Spleen (tissue), 11 donors: Measurements from ENCODE around the gene ARSI. TPM values are rescaled to one million over a fixed set of nuclear protein-coding genes. Genes with fewer than 3 reads are reported as not detected.

Source experiments
- DNase-seq: peaks from one replicate; pipeline ENCODE4 v3.0.0-alpha.2; 2020
- H3K27ac ChIP-seq, 8 donors: fragments of 200-600 bp; sonication (generic) in 7 of 8; 1 replicate in 4 of 8; 2 replicates in 4 of 8; pipeline versions ENCODE4 v1.5.0 to v1.8.0; 2016 to 2021; ENCODE audit warnings: inconsistent platforms in 4 of 8, mild to moderate bottlenecking in 4 of 8, moderate library complexity in 1 of 8
- H3K27me3 ChIP-seq, 7 donors: fragments of 200-600 bp; sonication (generic) in 6 of 7; replicated peaks in 1 of 7; 1 replicate in 4 of 7; 2 replicates in 3 of 7; pipeline versions ENCODE4 v1.5.0 to v1.8.0; 2016 to 2021; ENCODE audit warnings: inconsistent platforms in 3 of 7, mild to moderate bottlenecking in 1 of 7
- H3K36me3 ChIP-seq, 6 donors: fragments of 200-600 bp; sonication (generic) in 5 of 6; 1 replicate in 4 of 6; 2 replicates in 2 of 6; pipeline versions ENCODE4 v1.5.0 to v1.8.0; 2016 to 2021; ENCODE audit warnings: inconsistent platforms in 2 of 6
- H3K4me1 ChIP-seq, 6 donors: fragments of 200-600 bp; sonication (generic) in 5 of 6; 1 replicate in 3 of 6; 2 replicates in 3 of 6; pipeline versions ENCODE4 v1.5.0 to v1.8.0; 2016 to 2021; ENCODE audit warnings: inconsistent platforms in 3 of 6
- H3K4me3 ChIP-seq, 8 donors: fragments of 200-600 bp; sonication (generic) in 7 of 8; 1 replicate in 4 of 8; 2 replicates in 4 of 8; pipeline versions ENCODE4 v1.5.0 to v1.8.0; 2016 to 2021; ENCODE audit warnings: inconsistent platforms in 4 of 8, mild to moderate bottlenecking in 4 of 8, moderate library complexity in 2 of 8
- H3K9me3 ChIP-seq, 8 donors: fragments of 200-600 bp; sonication (generic) in 7 of 8; 1 replicate in 4 of 8; 2 replicates in 4 of 8; pipeline versions ENCODE4 v1.5.0 to v1.8.0; 2016 to 2021; ENCODE audit warnings: inconsistent platforms in 4 of 8
- POLR2A ChIP-seq, 3 donors: fragments of 450-650 bp; IDR thresholded peaks; one replicate each; pipeline ENCODE4 v1.5.1; 2017; ENCODE audit warnings: antibody characterized with exemption in 3 of 3, mild to moderate bottlenecking in 1 of 3
- POLR2AphosphoS5 ChIP-seq, 3 donors: sonication (generic); formaldehyde crosslinking; IDR thresholded peaks; one replicate each; pipeline ENCODE4 v1.5.1; 2017; ENCODE audit warnings: antibody characterized with exemption in 3 of 3
- WGBS, 5 donors: extraction: QIAGEN DNeasy Blood & Tissue Kit in 3 of 5; methylation state at CpG; one replicate each; pipeline versions ENCODE4 v1.1.5 to v1.1.7; 2013 to 2018; 5-methylcytosine and 5-hydroxymethylcytosine counted together
- intact Hi-C: fragments of 100-400 bp; cut with DNase I; formaldehyde crosslinking; loops from one replicate; pipeline ENCODE4 v1.15.0; 2023; ENCODE audit warnings: low total_unique reads
- polyA plus RNA-seq, 3 donors: library from polyadenylated mRNA; stranded (reverse); fragments of 200-250 nt; gene quantifications; one replicate each; pipeline ENCODE4 v1.2.1, GENCODE V29; 2013
- total RNA-seq, 7 donors: library from RNA; depleted of rRNA in 3 of 7; stranded (reverse); fragments of >200 nt in 3 of 7; fragmentation: NEBNext Ultra II Directional in 4 of 7; extraction: Animal tissue kit (Norgen Biotek cat#: 25700) in 4 of 7; gene quantifications; one replicate each; pipeline versions ENCODE4 v1.1.0 to v1.2.1, GENCODE V29; 2016 to 2021
- TF ChIP-seq, protein P1 (sequence below), 11 experiments: fragments of 200-600 bp in 7 of 11; fragments of 450-650 bp in 4 of 11; sonication (generic) in 4 of 11; IDR thresholded peaks in 8 of 11; conservative IDR thresholded peaks in 3 of 11; 1 replicate in 7 of 11; 2 replicates in 4 of 11; pipeline versions ENCODE4 v1.4.0 to v1.8.0; 2016 to 2021; ENCODE audit warnings: antibody characterized with exemption in 11 of 11, inconsistent platforms in 4 of 11, mild to moderate bottlenecking in 1 of 11
- donor health status: healthy with polysubstance abuse.
- donor health status: DM: no; HTN: no; CAD: no; lungs with moderate emphysema.
- donor health status: DM: no; HTN: no; CAD: no.
- donor health status: Bipolar disorder and iron deficiency.
- donor health status: healthy.
- donor health status: DM: no; HTN: no; CAD: no.
- donor health status: DM: yes; HTN: yes; CAD: no.

ARSI gene
- total and polyA plus RNA-seq, 10 donors = 0.07 to 3.8 (median 0.92) TPM

DNA sequence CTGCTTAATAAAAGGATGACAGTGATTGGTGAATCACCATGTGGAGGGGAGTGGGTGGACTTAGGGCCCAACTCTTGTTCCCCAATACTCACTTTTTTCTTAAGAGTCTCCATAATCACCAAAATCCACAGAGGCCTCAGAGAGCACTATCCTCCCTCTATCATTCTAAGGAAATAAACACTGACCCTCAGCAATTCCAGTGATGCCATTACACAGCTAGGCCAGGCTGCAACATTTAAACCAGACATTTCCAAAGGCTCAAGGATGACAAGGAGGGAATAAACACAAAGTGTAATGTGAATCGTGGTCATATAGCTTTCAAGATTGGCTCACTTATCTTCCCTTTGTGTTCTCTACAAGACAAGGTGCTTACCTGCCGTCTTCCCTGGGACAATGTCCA is 2.4 kb upstream of the ARSI start:
- peaks cover 0 to 44% (median 15%) of the 10 kb centered on the region in 7 donors for H3K27me3 ChIP-seq
- H3K4me3 ChIP-seq = no peak overlapping the region
- no peaks in the 10 kb centered on the region for H3K9me3 ChIP-seq
- no peak for DNase-seq
- intact Hi-C loops = no loop called here
- peaks cover 0 to 28% (median 11%) of the 10 kb centered on the region in 6 donors for H3K4me1 ChIP-seq
- no peak for TF ChIP-seq POLR2A (IDR thresholded peaks at IDR 0.05)
- TF ChIP-seq POLR2AphosphoS5 (IDR thresholded peaks at IDR 0.05) = no peak
- TF ChIP-seq, protein P1, sequence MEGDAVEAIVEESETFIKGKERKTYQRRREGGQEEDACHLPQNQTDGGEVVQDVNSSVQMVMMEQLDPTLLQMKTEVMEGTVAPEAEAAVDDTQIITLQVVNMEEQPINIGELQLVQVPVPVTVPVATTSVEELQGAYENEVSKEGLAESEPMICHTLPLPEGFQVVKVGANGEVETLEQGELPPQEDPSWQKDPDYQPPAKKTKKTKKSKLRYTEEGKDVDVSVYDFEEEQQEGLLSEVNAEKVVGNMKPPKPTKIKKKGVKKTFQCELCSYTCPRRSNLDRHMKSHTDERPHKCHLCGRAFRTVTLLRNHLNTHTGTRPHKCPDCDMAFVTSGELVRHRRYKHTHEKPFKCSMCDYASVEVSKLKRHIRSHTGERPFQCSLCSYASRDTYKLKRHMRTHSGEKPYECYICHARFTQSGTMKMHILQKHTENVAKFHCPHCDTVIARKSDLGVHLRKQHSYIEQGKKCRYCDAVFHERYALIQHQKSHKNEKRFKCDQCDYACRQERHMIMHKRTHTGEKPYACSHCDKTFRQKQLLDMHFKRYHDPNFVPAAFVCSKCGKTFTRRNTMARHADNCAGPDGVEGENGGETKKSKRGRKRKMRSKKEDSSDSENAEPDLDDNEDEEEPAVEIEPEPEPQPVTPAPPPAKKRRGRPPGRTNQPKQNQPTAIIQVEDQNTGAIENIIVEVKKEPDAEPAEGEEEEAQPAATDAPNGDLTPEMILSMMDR (IDR thresholded peaks at IDR 0.05 in 8 of 11, conservative IDR thresholded peaks at IDR 0.05 in 3 of 11) = no peak
- H3K27ac ChIP-seq = no peak overlapping the region
- no peaks in the 10 kb centered on the region for H3K36me3 ChIP-seq
- 77 to 91% (median 81%) methylated on average over 2 of the region's 2 CpGs for WGBS, 5 donors

DNA sequence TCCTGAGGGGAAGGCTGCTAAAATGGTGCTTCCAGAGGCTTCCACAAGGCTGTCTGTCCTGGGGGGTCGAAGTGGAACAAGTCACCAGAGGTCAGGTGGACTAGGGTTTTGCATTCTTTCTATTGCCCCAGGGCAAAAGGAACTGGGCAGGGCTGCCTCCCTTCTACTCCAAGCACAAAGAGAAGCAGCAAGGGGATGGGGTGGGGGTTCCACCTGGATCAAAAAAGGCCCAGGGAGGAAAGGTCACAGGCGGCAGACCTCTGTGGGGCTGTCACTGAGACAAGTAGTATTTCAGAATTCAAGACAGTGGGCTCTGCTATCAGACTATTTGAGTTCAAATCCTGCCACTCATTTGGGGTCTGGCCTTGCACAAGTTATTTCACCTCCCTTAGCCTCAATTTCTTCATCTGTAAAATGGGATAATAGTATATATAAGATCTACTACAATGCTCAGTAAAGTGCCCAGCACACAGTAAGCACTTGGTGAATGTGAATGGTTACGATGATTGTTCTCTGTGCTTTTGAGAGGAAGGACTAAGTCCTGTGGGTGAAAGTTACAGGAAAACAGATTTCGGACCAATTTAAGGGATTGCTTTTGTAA is 1.9 kb upstream of the ARSI start:
- no peaks in the 10 kb centered on the region for H3K36me3 ChIP-seq
- no peak for DNase-seq
- H3K4me1 ChIP-seq = peaks cover 0 to 28% (median 11%) of the 10 kb centered on the region in 6 donors
- no peak overlapping the region for H3K27ac ChIP-seq
- no peaks in the 10 kb centered on the region for H3K9me3 ChIP-seq
- WGBS, 5 donors = 78 to 94% (median 84%) methylated on average over 4 of the region's 4 CpGs
- intact Hi-C loops = no loop called here
- no peak for TF ChIP-seq POLR2AphosphoS5 (IDR thresholded peaks at IDR 0.05)
- TF ChIP-seq POLR2A (IDR thresholded peaks at IDR 0.05) = no peak
- TF ChIP-seq, protein P1 (IDR thresholded peaks at IDR 0.05 in 8 of 11, conservative IDR thresholded peaks at IDR 0.05 in 3 of 11) = no peak
- peaks cover 0 to 44% (median 15%) of the 10 kb centered on the region in 7 donors for H3K27me3 ChIP-seq
- no peak overlapping the region for H3K4me3 ChIP-seq

DNA sequence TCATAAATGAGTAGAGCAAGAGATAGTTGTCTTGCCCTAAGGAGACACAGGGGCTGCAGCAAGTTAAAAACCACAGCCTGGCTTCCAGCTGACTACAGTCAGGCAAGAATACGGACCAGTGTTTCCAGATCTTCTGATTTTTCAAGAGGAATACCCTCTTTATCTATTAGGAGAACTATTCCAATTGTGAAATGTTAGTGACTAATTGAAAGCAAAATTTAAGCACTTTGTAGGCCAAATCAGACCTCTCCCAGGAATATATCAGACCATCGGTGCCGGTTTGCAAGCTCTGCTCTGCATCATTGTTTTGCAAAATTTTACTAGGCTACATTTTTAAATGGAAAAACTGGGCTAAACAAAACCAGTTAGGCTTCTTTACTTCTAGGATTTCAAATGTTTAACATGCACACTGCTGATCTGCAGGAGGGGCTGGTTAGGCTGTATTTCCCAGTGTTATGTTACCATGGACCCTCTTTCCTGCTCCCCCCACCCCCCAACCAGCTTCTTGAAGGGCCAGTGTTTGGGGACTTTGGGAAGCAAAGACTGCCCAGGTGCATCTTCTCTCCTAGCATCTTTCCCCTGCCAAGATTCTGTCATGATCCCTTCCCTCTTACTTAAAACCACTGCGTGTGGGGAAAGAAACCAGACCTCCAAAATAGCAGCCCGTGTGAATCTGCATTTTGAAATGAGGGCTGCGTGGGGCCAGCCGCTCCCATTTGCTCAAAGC is 1.1 kb upstream of the ARSI start:
- WGBS, 5 donors = 65 to 83% (median 77%) methylated on average over 7 of the region's 7 CpGs
- no peak for DNase-seq
- TF ChIP-seq, protein P1 (IDR thresholded peaks at IDR 0.05 in 8 of 11, conservative IDR thresholded peaks at IDR 0.05 in 3 of 11) = no peak
- TF ChIP-seq POLR2AphosphoS5 (IDR thresholded peaks at IDR 0.05) (no peak), POLR2A (IDR thresholded peaks at IDR 0.05) (no peak)

DNA sequence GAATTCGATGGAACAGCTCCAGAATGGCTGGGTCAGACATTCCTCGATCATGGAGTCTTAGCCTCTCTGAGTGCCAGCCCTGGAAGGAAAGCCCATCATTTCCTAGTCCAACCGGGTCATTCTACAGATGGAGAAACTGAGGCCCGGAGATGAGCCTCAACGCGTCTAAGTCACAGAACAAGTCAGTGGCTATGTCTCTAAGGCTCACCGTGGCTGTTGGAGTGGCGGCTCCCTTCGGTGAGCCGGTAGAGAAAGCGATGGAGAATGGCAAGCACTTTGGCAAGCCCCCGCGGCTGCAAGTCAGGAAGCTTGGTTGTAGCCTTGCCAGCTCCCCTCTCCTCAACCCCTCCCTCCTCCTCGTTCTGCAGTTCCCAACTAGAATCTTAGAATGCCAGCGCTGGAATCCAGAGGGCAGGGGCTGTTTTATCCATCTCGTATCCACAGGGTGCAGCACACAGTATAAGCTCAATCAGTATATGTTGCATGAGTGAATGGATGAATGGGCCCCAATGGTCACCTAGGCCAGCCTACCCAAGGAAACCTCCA is 438 bp upstream of the ARSI start:
- WGBS, 5 donors = 21 to 43% (median 27%) methylated on average over 14 to 16 of the region's 16 CpGs

More for the DNA sequence above, 1.1 kb upstream of the ARSI start:
- Histone ChIP-seq H3K36me3 (no peaks in the 10 kb centered on the region), H3K27ac (no peak overlapping the region), H3K4me1 (peaks cover 0 to 28% (median 11%) of the 10 kb centered on the region in 6 donors), H3K27me3 (peaks cover 0 to 44% (median 15%) of the 10 kb centered on the region in 7 donors), H3K4me3 (no peak overlapping the region), H3K9me3 (no peaks in the 10 kb centered on the region)
- intact Hi-C loops = no loop called here

More for the DNA sequence above, 438 bp upstream of the ARSI start:
- Histone ChIP-seq H3K36me3 (no peaks in the 10 kb centered on the region), H3K4me1 (peaks cover 0 to 28% (median 11%) of the 10 kb centered on the region in 6 donors), H3K4me3 (peak overlapping the region in 2 of 8 donors; percentile 25 to 54), H3K27ac (peak overlapping the region in 4 of 8 donors; percentile 28 to 45 (median 34)), H3K9me3 (no peaks in the 10 kb centered on the region), H3K27me3 (peaks cover 0 to 44% (median 15%) of the 10 kb centered on the region in 7 donors)
- DNase-seq = no peak
- TF ChIP-seq, protein P1 (IDR thresholded peaks at IDR 0.05 in 8 of 11, conservative IDR thresholded peaks at IDR 0.05 in 3 of 11) = no peak
- TF ChIP-seq POLR2AphosphoS5 (IDR thresholded peaks at IDR 0.05) (no peak), POLR2A (IDR thresholded peaks at IDR 0.05) (no peak)
- intact Hi-C loops = no loop called here
